ENCODE results near the gene GABRD. TPM values are rescaled to one million over a fixed set of nuclear protein-coding genes. Genes with fewer than 3 reads are reported as not detected.
A peak's percentile ranks its signal among the peaks of the same experiment; 100 is the strongest.

Gene GABRD
- total RNA-seq, 1 donor, result 0.27 TPM

- DNase-seq (ENCODE audit: low read depth in 2 of 3, low spot score in 2 of 3), result no peak
These were observed 4.1 kb upstream of the GABRD start for GRCh38 chr1:2014741-2015735.

GRCh38 chr1:2016123-2016522 is 3.0 kb upstream of the GABRD start:
- DNase-seq (ENCODE audit: low read depth in 2 of 3, low spot score in 2 of 3), result no peak

- DNase-seq (ENCODE audit: low read depth in 2 of 3, low spot score in 2 of 3), result no peak
These were observed 651 bp upstream of the GABRD start for GRCh38 chr1:2018217-2019171.

GRCh38 chr1:2019571-2020309 is 595 bp downstream of the GABRD start:
- peak in 1 of 3 donors; percentile 28 for DNase-seq (ENCODE audit: low read depth in 2 of 3, low spot score in 2 of 3)

GRCh38 chr1:2020310-2020655 is 1.1 kb downstream of the GABRD start:
- DNase-seq (ENCODE audit: low read depth in 2 of 3, low spot score in 2 of 3), result no peak

GRCh38 chr1:2021550-2021949 is 2.4 kb downstream of the GABRD start:
- no peak for DNase-seq (ENCODE audit: low read depth in 2 of 3, low spot score in 2 of 3)

GRCh38 chr1:2022063-2022770 is 3.1 kb downstream of the GABRD start:
- no peak for DNase-seq (ENCODE audit: low read depth in 2 of 3, low spot score in 2 of 3)

GRCh38 chr1:2023187-2023586 is 4.0 kb downstream of the GABRD start:
- DNase-seq (ENCODE audit: low read depth in 2 of 3, low spot score in 2 of 3), result no peak

GRCh38 chr1:2024451-2024850 is 5.3 kb downstream of the GABRD start:
- no peak for DNase-seq (ENCODE audit: low read depth in 2 of 3, low spot score in 2 of 3)

GRCh38 chr1:2024887-2025286 is 5.7 kb downstream of the GABRD start:
- DNase-seq (ENCODE audit: low read depth in 2 of 3, low spot score in 2 of 3), result no peak

GRCh38 chr1:2025491-2025981 is 6.4 kb downstream of the GABRD start:
- DNase-seq (ENCODE audit: low read depth in 2 of 3, low spot score in 2 of 3), result peak in 2 of 3 donors; percentile 26 to 49

GRCh38 chr1:2027961-2028583 is 8.9 kb downstream of the GABRD start:
- DNase-seq (ENCODE audit: low read depth in 2 of 3, low spot score in 2 of 3), result no peak

GRCh38 chr1:2028870-2029560 is 9.9 kb downstream of the GABRD start:
- DNase-seq (ENCODE audit: low read depth in 2 of 3, low spot score in 2 of 3), result no peak

GRCh38 chr1:2029561-2029960 is 10.4 kb downstream of the GABRD start:
- no peak for DNase-seq (ENCODE audit: low read depth in 2 of 3, low spot score in 2 of 3)

GRCh38 chr1:2030076-2030871 is 11.1 kb downstream of the GABRD start:
- no peak for DNase-seq (ENCODE audit: low read depth in 2 of 3, low spot score in 2 of 3)

GRCh38 chr1:2031546-2032540 is 12.7 kb downstream of the GABRD start:
- DNase-seq (ENCODE audit: low read depth in 2 of 3, low spot score in 2 of 3), result no peak

- no peak for DNase-seq (ENCODE audit: low read depth in 2 of 3, low spot score in 2 of 3)
These were observed 13.6 kb downstream of the GABRD start for GRCh38 chr1:2032737-2033136.
